ENCODE data around the gene PADI4. TPM values are rescaled to one million over a fixed set of nuclear protein-coding genes. Genes with fewer than 3 reads are reported as not detected.

PADI4 gene
- total RNA-seq, 1 donor from 2014 or later = 1.0 TPM

GRCh38 chr1:17272066-17272465 lies 35.9 kb upstream of the PADI4 start:
- Histone ChIP-seq H3K27ac (ENCODE audit: low read depth, low read length) (no peak overlapping the region), H3K9me3 (ENCODE audit: control insufficient read depth in 3 of 3, low read length in 3 of 3) (no peaks in the 10 kb centered on the region), H3K4me1 (ENCODE audit: control insufficient read depth in 3 of 3, insufficient read depth in 3 of 3, low read length in 3 of 3) (no peaks in the 10 kb centered on the region), H3K36me3 (ENCODE audit: control insufficient read depth in 3 of 3, insufficient read depth in 3 of 3, low read length in 3 of 3) (no peaks in the 10 kb centered on the region), H3K27me3 (ENCODE audit: control insufficient read depth in 3 of 3, insufficient read depth in 3 of 3, low read length in 3 of 3) (peaks cover 8 to 25% (median 18%) of the 10 kb centered on the region in 3 donors), H3K9ac (ENCODE audit: low read depth in 1 of 3, low read length in 3 of 3) (no peak overlapping the region), H3K4me3 (ENCODE audit: low read length in 3 of 3) (no peak overlapping the region)

GRCh38 chr1:17272646-17273045 lies 35.4 kb upstream of the PADI4 start:
- Histone ChIP-seq H3K36me3 (ENCODE audit: control insufficient read depth in 3 of 3, insufficient read depth in 3 of 3, low read length in 3 of 3) (no peaks in the 10 kb centered on the region), H3K9ac (ENCODE audit: low read depth in 1 of 3, low read length in 3 of 3) (no peak overlapping the region), H3K4me3 (ENCODE audit: low read length in 3 of 3) (no peak overlapping the region), H3K4me1 (ENCODE audit: control insufficient read depth in 3 of 3, insufficient read depth in 3 of 3, low read length in 3 of 3) (no peaks in the 10 kb centered on the region), H3K27ac (ENCODE audit: low read depth, low read length) (no peak overlapping the region), H3K9me3 (ENCODE audit: control insufficient read depth in 3 of 3, low read length in 3 of 3) (no peaks in the 10 kb centered on the region), H3K27me3 (ENCODE audit: control insufficient read depth in 3 of 3, insufficient read depth in 3 of 3, low read length in 3 of 3) (peaks cover 11 to 28% (median 18%) of the 10 kb centered on the region in 3 donors)

GRCh38 chr1:17273096-17273495 lies 34.9 kb upstream of the PADI4 start:
- peaks cover 13 to 30% (median 18%) of the 10 kb centered on the region in 3 donors for H3K27me3 ChIP-seq (ENCODE audit: control insufficient read depth in 3 of 3, insufficient read depth in 3 of 3, low read length in 3 of 3)
- H3K27ac ChIP-seq (ENCODE audit: low read depth, low read length) = no peak overlapping the region

DNA sequence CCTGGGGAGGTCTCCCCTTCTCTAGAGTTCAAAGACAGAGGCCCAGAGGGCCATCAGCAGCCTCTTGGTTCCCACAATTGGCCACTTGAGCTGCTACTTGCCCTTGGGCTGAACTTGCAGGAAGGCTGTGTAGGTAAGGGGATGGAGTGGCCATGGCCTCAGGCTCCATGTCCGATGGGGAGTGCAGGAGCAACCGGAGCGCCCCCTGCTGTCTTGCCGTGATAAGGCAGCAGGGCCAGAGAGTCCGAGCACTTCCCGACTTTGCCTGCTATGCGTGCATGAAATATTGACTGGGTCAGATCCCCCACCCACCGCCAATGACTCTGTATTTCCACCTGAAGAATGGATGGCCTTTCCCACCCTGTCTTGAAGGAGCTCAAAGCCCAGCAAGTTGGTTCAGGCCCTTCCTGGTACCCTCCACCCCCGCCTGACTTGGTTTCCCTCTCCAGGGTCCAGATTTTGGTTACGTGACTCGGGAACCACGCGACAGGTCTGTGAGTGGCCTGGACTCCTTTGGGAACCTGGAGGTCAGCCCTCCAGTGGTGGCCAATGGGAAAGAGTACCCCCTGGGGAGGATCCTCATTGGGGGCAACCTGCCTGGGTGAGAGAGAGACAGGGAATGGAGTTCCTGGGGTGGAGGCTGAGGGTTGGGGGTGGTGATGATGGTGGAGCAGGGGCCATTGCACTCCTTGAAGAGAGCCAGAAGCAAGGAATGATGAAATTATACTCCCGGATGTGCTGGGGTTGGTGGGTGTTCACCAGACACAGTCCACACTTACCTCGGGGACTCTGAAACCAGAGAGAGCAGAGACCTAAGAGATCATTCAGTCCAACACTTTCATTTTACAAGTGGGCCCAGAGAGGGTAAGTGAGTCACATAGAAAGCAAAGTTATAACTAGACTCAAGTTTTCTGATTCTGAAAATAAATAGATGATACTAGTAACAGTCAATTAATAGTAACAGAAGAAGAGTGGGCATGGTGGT lies 33.5 kb upstream of the PADI4 start:
- Histone ChIP-seq H3K9me3 (ENCODE audit: control insufficient read depth in 3 of 3, low read length in 3 of 3) (no peaks in the 10 kb centered on the region), H3K27me3 (ENCODE audit: control insufficient read depth in 3 of 3, insufficient read depth in 3 of 3, low read length in 3 of 3) (peaks cover 13 to 30% (median 20%) of the 10 kb centered on the region in 3 donors), H3K4me1 (ENCODE audit: control insufficient read depth in 3 of 3, insufficient read depth in 3 of 3, low read length in 3 of 3) (no peaks in the 10 kb centered on the region), H3K36me3 (ENCODE audit: control insufficient read depth in 3 of 3, insufficient read depth in 3 of 3, low read length in 3 of 3) (no peaks in the 10 kb centered on the region), H3K4me3 (ENCODE audit: low read length in 3 of 3) (no peak overlapping the region), H3K27ac (ENCODE audit: low read depth, low read length) (no peak overlapping the region), H3K9ac (ENCODE audit: low read depth in 1 of 3, low read length in 3 of 3) (no peak overlapping the region)

More at GRCh38 chr1:17273096-17273495, 34.9 kb upstream of the PADI4 start:
- Histone ChIP-seq H3K9ac (ENCODE audit: low read depth in 1 of 3, low read length in 3 of 3) (no peak overlapping the region), H3K36me3 (ENCODE audit: control insufficient read depth in 3 of 3, insufficient read depth in 3 of 3, low read length in 3 of 3) (no peaks in the 10 kb centered on the region), H3K9me3 (ENCODE audit: control insufficient read depth in 3 of 3, low read length in 3 of 3) (no peaks in the 10 kb centered on the region), H3K4me3 (ENCODE audit: low read length in 3 of 3) (no peak overlapping the region), H3K4me1 (ENCODE audit: control insufficient read depth in 3 of 3, insufficient read depth in 3 of 3, low read length in 3 of 3) (no peaks in the 10 kb centered on the region)

GRCh38 chr1:17276568-17276967 lies 31.4 kb upstream of the PADI4 start:
- H3K27ac ChIP-seq (ENCODE audit: low read depth, low read length) = no peak overlapping the region
- H3K4me1 ChIP-seq (ENCODE audit: control insufficient read depth in 3 of 3, insufficient read depth in 3 of 3, low read length in 3 of 3) = no peaks in the 10 kb centered on the region
- no peaks in the 10 kb centered on the region for H3K9me3 ChIP-seq (ENCODE audit: control insufficient read depth in 3 of 3, low read length in 3 of 3)
- no peaks in the 10 kb centered on the region for H3K36me3 ChIP-seq (ENCODE audit: control insufficient read depth in 3 of 3, insufficient read depth in 3 of 3, low read length in 3 of 3)
- H3K27me3 ChIP-seq (ENCODE audit: control insufficient read depth in 3 of 3, insufficient read depth in 3 of 3, low read length in 3 of 3) = peaks cover 12 to 44% (median 30%) of the 10 kb centered on the region in 3 donors
- H3K9ac ChIP-seq (ENCODE audit: low read depth in 1 of 3, low read length in 3 of 3) = no peak overlapping the region
- no peak overlapping the region for H3K4me3 ChIP-seq (ENCODE audit: low read length in 3 of 3)

DNA sequence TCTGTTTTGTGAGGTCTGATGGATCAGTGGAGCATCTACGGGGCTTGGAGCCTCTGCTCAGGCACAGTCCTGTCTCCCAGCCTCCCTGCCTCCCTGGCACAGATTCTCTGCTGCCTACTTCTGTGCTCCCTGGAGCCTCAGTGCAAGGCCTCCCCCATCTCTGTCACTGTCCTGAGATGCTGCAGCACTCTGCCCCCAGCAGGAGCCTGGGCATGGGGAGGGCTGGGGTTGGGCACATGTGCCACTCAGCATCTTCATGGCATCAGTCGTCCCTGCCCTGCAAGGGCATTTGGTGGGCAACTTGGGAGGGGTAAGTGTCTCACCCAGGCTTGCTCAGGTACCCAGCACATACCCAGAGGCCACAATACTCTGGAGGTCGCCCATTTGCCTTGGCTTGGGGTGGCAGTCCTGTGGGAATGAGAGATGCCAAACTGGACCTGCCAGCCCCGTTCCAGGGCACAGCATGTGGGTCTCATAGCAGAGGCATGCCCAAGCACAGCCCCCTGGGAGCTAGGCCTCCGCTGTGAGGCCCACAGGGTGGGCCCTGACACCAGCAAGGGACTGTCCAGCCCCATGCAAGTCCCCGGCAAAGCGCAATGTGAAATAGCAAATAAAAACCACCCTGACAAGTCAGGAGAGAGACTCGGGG lies 30.4 kb upstream of the PADI4 start:
- Histone ChIP-seq H3K4me1 (ENCODE audit: control insufficient read depth in 3 of 3, insufficient read depth in 3 of 3, low read length in 3 of 3) (no peaks in the 10 kb centered on the region), H3K27me3 (ENCODE audit: control insufficient read depth in 3 of 3, insufficient read depth in 3 of 3, low read length in 3 of 3) (peaks cover 17 to 54% (median 38%) of the 10 kb centered on the region in 3 donors), H3K9ac (ENCODE audit: low read depth in 1 of 3, low read length in 3 of 3) (no peak overlapping the region), H3K27ac (ENCODE audit: low read depth, low read length) (no peak overlapping the region), H3K36me3 (ENCODE audit: control insufficient read depth in 3 of 3, insufficient read depth in 3 of 3, low read length in 3 of 3) (no peaks in the 10 kb centered on the region), H3K9me3 (ENCODE audit: control insufficient read depth in 3 of 3, low read length in 3 of 3) (no peaks in the 10 kb centered on the region), H3K4me3 (ENCODE audit: low read length in 3 of 3) (no peak overlapping the region)

- Histone ChIP-seq H3K4me1 (ENCODE audit: control insufficient read depth in 3 of 3, insufficient read depth in 3 of 3, low read length in 3 of 3) (no peaks in the 10 kb centered on the region), H3K27me3 (ENCODE audit: control insufficient read depth in 3 of 3, insufficient read depth in 3 of 3, low read length in 3 of 3) (peaks cover 18 to 55% (median 50%) of the 10 kb centered on the region in 3 donors), H3K27ac (ENCODE audit: low read depth, low read length) (no peak overlapping the region), H3K9me3 (ENCODE audit: control insufficient read depth in 3 of 3, low read length in 3 of 3) (no peaks in the 10 kb centered on the region), H3K36me3 (ENCODE audit: control insufficient read depth in 3 of 3, insufficient read depth in 3 of 3, low read length in 3 of 3) (no peaks in the 10 kb centered on the region), H3K9ac (ENCODE audit: low read depth in 1 of 3, low read length in 3 of 3) (no peak overlapping the region), H3K4me3 (ENCODE audit: low read length in 3 of 3) (no peak overlapping the region)
These were observed 28.8 kb upstream of the PADI4 start for GRCh38 chr1:17278996-17279830.

DNA sequence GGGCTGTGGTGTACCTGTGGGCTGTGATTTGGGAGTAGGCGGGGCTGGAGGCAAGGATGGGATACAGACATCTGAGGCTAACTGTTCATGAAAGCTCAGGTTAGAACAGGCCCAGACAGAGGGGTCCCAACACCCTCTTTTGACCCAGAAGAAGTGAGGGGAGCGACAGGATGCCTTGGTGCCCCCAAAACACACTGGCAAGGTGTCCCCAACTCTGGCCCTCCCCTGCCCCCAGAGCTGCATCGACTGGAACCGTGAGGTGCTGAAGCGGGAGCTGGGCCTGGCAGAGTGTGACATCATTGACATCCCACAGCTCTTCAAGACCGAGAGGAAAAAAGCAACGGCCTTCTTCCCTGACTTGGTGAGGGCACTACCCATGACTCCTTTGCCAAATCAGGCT lies 27.6 kb upstream of the PADI4 start:
- H3K27ac ChIP-seq (ENCODE audit: low read depth, low read length) = no peak overlapping the region
- H3K9ac ChIP-seq (ENCODE audit: low read depth in 1 of 3, low read length in 3 of 3) = no peak overlapping the region
- H3K9me3 ChIP-seq (ENCODE audit: control insufficient read depth in 3 of 3, low read length in 3 of 3) = no peaks in the 10 kb centered on the region
- no peaks in the 10 kb centered on the region for H3K4me1 ChIP-seq (ENCODE audit: control insufficient read depth in 3 of 3, insufficient read depth in 3 of 3, low read length in 3 of 3)
- H3K4me3 ChIP-seq (ENCODE audit: low read length in 3 of 3) = no peak overlapping the region
- peaks cover 28 to 59% (median 54%) of the 10 kb centered on the region in 3 donors for H3K27me3 ChIP-seq (ENCODE audit: control insufficient read depth in 3 of 3, insufficient read depth in 3 of 3, low read length in 3 of 3)
- no peaks in the 10 kb centered on the region for H3K36me3 ChIP-seq (ENCODE audit: control insufficient read depth in 3 of 3, insufficient read depth in 3 of 3, low read length in 3 of 3)

- Histone ChIP-seq H3K27me3 (ENCODE audit: control insufficient read depth in 3 of 3, insufficient read depth in 3 of 3, low read length in 3 of 3) (peaks cover 28 to 59% (median 50%) of the 10 kb centered on the region in 3 donors), H3K4me3 (ENCODE audit: low read length in 3 of 3) (no peak overlapping the region), H3K27ac (ENCODE audit: low read depth, low read length) (no peak overlapping the region), H3K9ac (ENCODE audit: low read depth in 1 of 3, low read length in 3 of 3) (no peak overlapping the region), H3K36me3 (ENCODE audit: control insufficient read depth in 3 of 3, insufficient read depth in 3 of 3, low read length in 3 of 3) (no peaks in the 10 kb centered on the region), H3K4me1 (ENCODE audit: control insufficient read depth in 3 of 3, insufficient read depth in 3 of 3, low read length in 3 of 3) (no peaks in the 10 kb centered on the region), H3K9me3 (ENCODE audit: control insufficient read depth in 3 of 3, low read length in 3 of 3) (no peaks in the 10 kb centered on the region)
These were observed 27.1 kb upstream of the PADI4 start for GRCh38 chr1:17280894-17281293.
